Posterior cingulate gyrus (tissue), 11 donors: ENCODE measurements around the gene ACAP3.

Experiments
- DNase-seq, 10 donors: peaks; one replicate each; pipeline versions ENCODE4 v3.0.0 to v3.0.0-alpha.2; 2020 to 2021; ENCODE audit warnings: mixed read lengths in 3 of 10
- intact Hi-C: fragments of 100-400 bp; cut with DNase I; formaldehyde crosslinking; loops from one replicate; pipeline ENCODE4 v1.15.1; 2023

The ACAP3 gene

GRCh38 chr1:1331068-1331965, 23.6 kb upstream of the ACAP3 start, which contains the start of gene TAS1R3:
TAS1R3 (plus strand) TSS chr1:1331280; CDS start chr1:1331346, 66 bp downstream.
- DNase-seq, result no peak
- intact Hi-C loops, result no loop called here

- no peak for DNase-seq
- intact Hi-C loops, result no loop called here
These were observed 22.8 kb upstream of the ACAP3 start for GRCh38 chr1:1330366-1331067.

- intact Hi-C loops, result no loop called here
- no peak for DNase-seq
These were observed 21.8 kb upstream of the ACAP3 start for GRCh38 chr1:1329304-1330210.

- no peak for DNase-seq
- intact Hi-C loops, result no loop called here
These were observed 20.5 kb upstream of the ACAP3 start for GRCh38 chr1:1328254-1328653.

- intact Hi-C loops, result no loop called here
- no peak for DNase-seq
These were observed 19.6 kb upstream of the ACAP3 start for GRCh38 chr1:1327291-1327690.

- DNase-seq, result no peak
- intact Hi-C loops, result no loop called here
These were observed 18.4 kb upstream of the ACAP3 start for GRCh38 chr1:1326075-1326605.

- intact Hi-C loops, result loop anchor here (2.0 kb wide), 1 partner anchor 17 kb away; the partner anchor contains the start of gene PUSL1
- DNase-seq, result no peak
These were observed 17.8 kb upstream of the ACAP3 start for GRCh38 chr1:1325288-1326074.

GRCh38 chr1:1324524-1325287, 17.0 kb upstream of the ACAP3 start, which contains the start of the genes CPTP and INTS11:
CPTP (plus strand) TSS chr1:1324802; CDS start chr1:1326911, 2,109 bp downstream.
INTS11 (minus strand) TSS chr1:1324660; CDS start chr1:1324608, 52 bp downstream.
- intact Hi-C loops, result loop anchor here (2.0 kb wide), 1 partner anchor 16 kb away; the partner anchor contains the start of gene PUSL1
- peak; percentile 89 to 98 (median 93) for DNase-seq

- intact Hi-C loops, result loop anchor here (2.0 kb wide), 1 partner anchor 15 kb away; the partner anchor contains the start of gene PUSL1
- no peak for DNase-seq
These were observed 16.4 kb upstream of the ACAP3 start for GRCh38 chr1:1324084-1324523.

GRCh38 chr1:1322952-1323351, 15.2 kb upstream of the ACAP3 start:
- DNase-seq, result no peak
- intact Hi-C loops, result no loop called here

- intact Hi-C loops, result no loop called here
- DNase-seq, result no peak
These were observed 14.7 kb upstream of the ACAP3 start for GRCh38 chr1:1322418-1322817.

GRCh38 chr1:1321477-1321876, 13.7 kb upstream of the ACAP3 start:
- DNase-seq, result no peak
- intact Hi-C loops, result no loop called here

- intact Hi-C loops, result no loop called here
- no peak for DNase-seq
These were observed 13.1 kb upstream of the ACAP3 start for GRCh38 chr1:1320666-1321448.

- DNase-seq, result no peak
- intact Hi-C loops, result no loop called here
These were observed 11.9 kb upstream of the ACAP3 start for GRCh38 chr1:1319646-1319941.

GRCh38 chr1:1318777-1319645, 11.3 kb upstream of the ACAP3 start:
- no peak for DNase-seq
- intact Hi-C loops, result no loop called here

- intact Hi-C loops, result no loop called here
- peak in 6 of 10 donors; percentile 45 to 90 (median 78) for DNase-seq
These were observed 10.5 kb upstream of the ACAP3 start for GRCh38 chr1:1318131-1318652.

- intact Hi-C loops, result no loop called here
- no peak for DNase-seq
These were observed 9.7 kb upstream of the ACAP3 start for GRCh38 chr1:1317420-1317819.
